SK-N-SH (cell line): Measurements from ENCODE around the gene MRPL2. TPM values are rescaled to one million over a fixed set of nuclear protein-coding genes. Genes with fewer than 3 reads are reported as not detected.
A peak's percentile ranks its signal among the peaks of the same experiment; 100 is the strongest.

Experiments used
- CTCF ChIA-PET: fragments of 300-600, 350-600 bp; formaldehyde crosslinking; extraction: SDS; loops from one replicate; lab custom pipeline; 2021; lab: Yijun Ruan, JAX
- POLR2A ChIA-PET: fragments of 350-600 bp; sonication (Branson Sonifier 250); formaldehyde crosslinking; extraction: SDS; loops from one replicate; lab custom pipeline; 2020; ENCODE audit warnings: antibody characterized with exemption, inconsistent platforms; lab: Yijun Ruan, JAX
- DNase-seq: peaks from one replicate; pipeline ENCODE4 v3.0.0; 2012
- H2AFZ ChIP-seq: fragments of 200-600 bp; sonication (generic); 2 replicates; pipeline ENCODE4 v1.8.1; 2016; ENCODE audit warnings: antibody characterized with exemption, mild to moderate bottlenecking, low read depth
- H3F3A ChIP-seq: fragments of 200-600 bp; sonication (generic); replicated peaks from 2 replicates; pipeline ENCODE3; 2016; ENCODE audit warnings: antibody characterized with exemption, mild to moderate bottlenecking; ENCODE audit not compliant: insufficient read depth
- H3K27ac ChIP-seq, 2 experiments: fragments of 200-500 bp in 1 of 2; fragments of 200-600 bp in 1 of 2; sonication (Bioruptor generic) in 1 of 2; sonication (generic), shearing (Covaris generic) in 1 of 2; 2 replicates each; pipeline versions ENCODE4 v1.5.1 to v1.6.1; 2014 to 2016; ENCODE audit warnings: low read depth in 2 of 2, inconsistent platforms in 1 of 2, low read length in 1 of 2, mild to moderate bottlenecking in 1 of 2, mixed read lengths in 1 of 2
- H3K27me3 ChIP-seq: fragments of 200-600 bp; sonication (generic), shearing (Covaris generic); 2 replicates; pipeline ENCODE4 v1.6.1; 2016; ENCODE audit warnings: mixed run types; ENCODE audit not compliant: insufficient read depth
- H3K36me3 ChIP-seq, 2 experiments: fragments of 200-500 bp in 1 of 2; fragments of 200-600 bp in 1 of 2; sonication (Bioruptor generic) in 1 of 2; sonication (generic) in 1 of 2; replicated peaks in 1 of 2; 2 replicates each; pipeline versions ENCODE3 to v1.5.1; 2014 to 2016; ENCODE audit warnings: low read length in 1 of 2, mild to moderate bottlenecking in 1 of 2; ENCODE audit not compliant: insufficient read depth in 2 of 2, control insufficient read depth in 1 of 2
- H3K4me1 ChIP-seq, 2 experiments: fragments of 200-500 bp in 1 of 2; fragments of 200-600 bp in 1 of 2; sonication (Bioruptor generic) in 1 of 2; sonication (generic), shearing (Covaris generic) in 1 of 2; 2 replicates each; pipeline versions ENCODE4 v1.5.1 to v1.6.1; 2014 to 2016; ENCODE audit warnings: low read depth in 1 of 2, low read length in 1 of 2, mixed run types in 1 of 2; ENCODE audit not compliant: insufficient read depth in 2 of 2, control insufficient read depth in 1 of 2
- H3K4me2 ChIP-seq: fragments of 200-600 bp; sonication (generic), shearing (Covaris generic); 2 replicates; pipeline ENCODE4 v1.6.1; 2017; ENCODE audit warnings: mixed run types
- H3K4me3 ChIP-seq, 2 experiments: fragments of 200-500 bp in 1 of 2; fragments of 200-600 bp in 1 of 2; sonication (Bioruptor generic) in 1 of 2; sonication (generic), shearing (Covaris generic) in 1 of 2; 2 replicates each; pipeline versions ENCODE4 v1.5.1 to v1.8.1; 2014 to 2016; ENCODE audit warnings: low read depth in 2 of 2, inconsistent platforms in 1 of 2, low read length in 1 of 2, mild to moderate bottlenecking in 1 of 2, mixed read lengths in 1 of 2, moderate library complexity in 1 of 2
- H3K79me2 ChIP-seq: fragments of 200-600 bp; sonication (generic); 2 replicates; pipeline ENCODE4 v1.8.1; 2017; ENCODE audit warnings: mild to moderate bottlenecking; ENCODE audit not compliant: insufficient read depth
- H3K9ac ChIP-seq: fragments of 200-600 bp; sonication (generic); 2 replicates; pipeline ENCODE4 v1.6.1; 2017; ENCODE audit warnings: mixed run types
- H3K9me2 ChIP-seq: fragments of 200-600 bp; sonication (generic); 2 replicates; pipeline ENCODE4 v1.6.1; 2017; ENCODE audit warnings: mixed run types
- H3K9me3 ChIP-seq: fragments of 200-600 bp; sonication (generic); 2 replicates; pipeline ENCODE4 v1.6.1; 2017; ENCODE audit warnings: mixed run types, mild to moderate bottlenecking, moderate library complexity
- H4K20me1 ChIP-seq: fragments of 200-600 bp; sonication (generic); 2 replicates; pipeline ENCODE4 v1.6.1; 2017; ENCODE audit warnings: mild to moderate bottlenecking, mixed run types; ENCODE audit not compliant: insufficient read depth
- EP300 ChIP-seq, 2 experiments: IDR thresholded peaks; 2 replicates each; pipeline versions ENCODE4 v1.4.0 to v1.6.1; 2012; ENCODE audit warnings: borderline replicate concordance in 1 of 2, low read depth in 1 of 2, low read length in 1 of 2
- EZH2phosphoT487 ChIP-seq: fragments of 200-600 bp; sonication (generic); IDR thresholded peaks from 2 replicates; pipeline ENCODE4 v1.6.1; 2017; ENCODE audit warnings: low read depth, mixed run types, mild to moderate bottlenecking, antibody characterized with exemption, moderate library complexity, borderline replicate concordance
- GABPA ChIP-seq: IDR thresholded peaks from 2 replicates; pipeline ENCODE4 v1.4.0; 2012; ENCODE audit warnings: low read depth, mild to moderate bottlenecking
- MAX ChIP-seq: IDR thresholded peaks from 2 replicates; pipeline ENCODE4 v1.4.0; 2012; ENCODE audit warnings: low read depth
- NRF1 ChIP-seq: IDR thresholded peaks from 2 replicates; pipeline ENCODE4 v1.6.1; 2012; ENCODE audit warnings: low read depth, mild to moderate bottlenecking, low read length
- PBX3 ChIP-seq: IDR thresholded peaks from 2 replicates; pipeline ENCODE4; 2012
- TAF1 ChIP-seq: IDR thresholded peaks from 2 replicates; pipeline ENCODE4 v1.6.1; 2012; ENCODE audit warnings: low read depth, mild to moderate bottlenecking, low read length, moderate library complexity, borderline replicate concordance
- ZBTB33 ChIP-seq: IDR thresholded peaks from 2 replicates; pipeline ENCODE4 v1.4.0; 2012; ENCODE audit warnings: low read depth, borderline replicate concordance
- WGBS: methylation state at CpG from one replicate; pipeline ENCODE4 v1.1.6; 2017; ENCODE audit warnings: low lambda C conversion rate; 5-methylcytosine and 5-hydroxymethylcytosine counted together
- polyA plus RNA-seq, 3 experiments: library from polyadenylated mRNA; depleted of rRNA; stranded (reverse); fragments of >200 nt; gene quantifications; 2 replicates each; pipeline ENCODE4 v1.2.3, GENCODE V29; 2012
- TF ChIP-seq, protein P1 (sequence below): fragments of 150-350 bp; IDR thresholded peaks from 2 replicates; pipeline ENCODE4 v1.6.1; 2016; ENCODE audit warnings: mild to moderate bottlenecking, low read depth, low read length
- TF ChIP-seq, protein P2 (sequence below): IDR thresholded peaks from 2 replicates; pipeline ENCODE4 v1.4.0; 2012; ENCODE audit warnings: low read depth, borderline replicate concordance

The MRPL2 gene
- polyA plus RNA-seq, 1 of the 3 experiments (the other 2 are of a cell fraction), result 64.7 TPM

DNA sequence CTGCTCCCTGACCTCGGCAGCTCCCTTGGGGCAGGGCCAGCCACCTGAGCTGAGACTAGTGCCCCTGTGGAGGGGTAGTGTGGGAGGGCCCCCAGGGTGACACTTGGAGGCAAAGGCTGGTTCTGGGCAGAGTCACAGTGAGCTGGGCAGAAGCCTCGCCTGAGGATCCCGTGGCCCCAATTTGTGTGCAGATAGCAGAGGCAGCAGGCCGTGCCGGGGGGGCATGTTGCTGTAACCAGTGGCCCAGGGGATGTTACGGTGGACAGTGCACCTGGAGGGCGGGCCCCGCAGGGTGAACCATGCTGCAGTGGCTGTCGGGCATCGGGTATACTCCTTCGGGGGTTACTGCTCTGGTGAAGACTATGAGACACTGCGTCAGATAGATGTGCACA is 42.3 kb downstream of the MRPL2 start:
- peaks cover 3 to 44% of the 10 kb centered on the region in 2 experiments; a peak in 3 of 4 replicates for H3K4me1 ChIP-seq
- H3K4me2 ChIP-seq, result peak overlapping the region; percentile 79; the same call in 1 of the 2 replicates
- TF ChIP-seq NRF1 (no peak), TAF1 (no peak), MAX (no peak), EZH2phosphoT487 (no peak), GABPA (no peak), ZBTB33 (no peak), EP300 (IDR thresholded peaks at IDR 0.05; ENCODE audit: borderline replicate concordance in 1 of 2, low read depth in 1 of 2, low read length in 1 of 2) (no peak), PBX3 (no peak)
- TF ChIP-seq, protein P1, sequence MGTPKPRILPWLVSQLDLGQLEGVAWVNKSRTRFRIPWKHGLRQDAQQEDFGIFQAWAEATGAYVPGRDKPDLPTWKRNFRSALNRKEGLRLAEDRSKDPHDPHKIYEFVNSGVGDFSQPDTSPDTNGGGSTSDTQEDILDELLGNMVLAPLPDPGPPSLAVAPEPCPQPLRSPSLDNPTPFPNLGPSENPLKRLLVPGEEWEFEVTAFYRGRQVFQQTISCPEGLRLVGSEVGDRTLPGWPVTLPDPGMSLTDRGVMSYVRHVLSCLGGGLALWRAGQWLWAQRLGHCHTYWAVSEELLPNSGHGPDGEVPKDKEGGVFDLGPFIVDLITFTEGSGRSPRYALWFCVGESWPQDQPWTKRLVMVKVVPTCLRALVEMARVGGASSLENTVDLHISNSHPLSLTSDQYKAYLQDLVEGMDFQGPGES, result no peak
- TF ChIP-seq, protein P2, sequence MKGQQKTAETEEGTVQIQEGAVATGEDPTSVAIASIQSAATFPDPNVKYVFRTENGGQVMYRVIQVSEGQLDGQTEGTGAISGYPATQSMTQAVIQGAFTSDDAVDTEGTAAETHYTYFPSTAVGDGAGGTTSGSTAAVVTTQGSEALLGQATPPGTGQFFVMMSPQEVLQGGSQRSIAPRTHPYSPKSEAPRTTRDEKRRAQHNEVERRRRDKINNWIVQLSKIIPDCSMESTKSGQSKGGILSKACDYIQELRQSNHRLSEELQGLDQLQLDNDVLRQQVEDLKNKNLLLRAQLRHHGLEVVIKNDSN, result no peak
- no peak overlapping the region for H3K9ac ChIP-seq
- H2AFZ ChIP-seq, result no peak overlapping the region
- no peak for DNase-seq
- no peak overlapping the region for H3K4me3 ChIP-seq
- H3K36me3 ChIP-seq, result peaks cover 24 to 44% of the 10 kb centered on the region in 2 experiments
- no peaks in the 10 kb centered on the region for H3K9me3 ChIP-seq
- H3K27me3 ChIP-seq, result no peaks in the 10 kb centered on the region
- WGBS, result 89% methylated on average over 8 of the region's 12 CpGs
- H4K20me1 ChIP-seq, result peaks cover 12% of the 10 kb centered on the region; the same call in 1 of the 2 replicates
- ChIA-PET CTCF (interaction anchor here (1.0 to 3.6 kb wide), 3 partner anchors 37 to 126 kb away, joined by 3 to 12 read pairs (median 4); partner anchors contain the start of gene CUL7), POLR2A (interaction anchor here (0.7 kb wide), 1 partner anchor 33 kb away, joined by 3 read pairs; the partner anchor contains the start of gene PPP2R5D)
- no peak overlapping the region for H3K27ac ChIP-seq
- peaks cover 70% of the 10 kb centered on the region for H3K79me2 ChIP-seq
- peaks cover 26% of the 10 kb centered on the region for H3F3A ChIP-seq
- H3K9me2 ChIP-seq, result no peaks in the 10 kb centered on the region
